Stimulated activated CD4-positive, alpha-beta T cell treated with anti-CD3 and anti-CD28 coated beads, Interleukin-2, amount 100 ng/mL, for 4 hours (primary cell): ENCODE data around the gene DVL3.

Experiments
- DNase-seq: peaks from one replicate; pipeline ENCODE4 v3.0.0-alpha.2; 2020; ENCODE audit warnings: low read depth

The DVL3 gene

DNA sequence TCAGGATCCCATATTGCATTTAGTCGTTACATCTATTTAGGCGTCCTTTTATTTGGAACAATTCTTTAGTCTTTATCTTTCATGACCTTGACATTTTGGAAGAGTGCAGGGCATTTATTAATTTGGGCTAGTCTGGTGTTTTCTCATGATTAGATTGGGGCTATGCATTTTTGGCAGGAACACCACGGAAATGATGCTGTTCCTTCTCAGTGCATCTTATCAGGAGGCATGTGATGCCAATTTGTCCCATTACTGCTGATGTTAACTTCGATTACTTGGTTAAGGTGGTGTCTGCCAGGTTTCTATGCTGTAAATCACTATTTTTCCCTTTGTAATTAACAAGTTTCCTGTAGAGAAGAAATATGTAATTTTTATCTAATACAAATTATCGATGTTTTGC, 56.1 kb downstream of the DVL3 start:
- DNase-seq, result no peak

DNA sequence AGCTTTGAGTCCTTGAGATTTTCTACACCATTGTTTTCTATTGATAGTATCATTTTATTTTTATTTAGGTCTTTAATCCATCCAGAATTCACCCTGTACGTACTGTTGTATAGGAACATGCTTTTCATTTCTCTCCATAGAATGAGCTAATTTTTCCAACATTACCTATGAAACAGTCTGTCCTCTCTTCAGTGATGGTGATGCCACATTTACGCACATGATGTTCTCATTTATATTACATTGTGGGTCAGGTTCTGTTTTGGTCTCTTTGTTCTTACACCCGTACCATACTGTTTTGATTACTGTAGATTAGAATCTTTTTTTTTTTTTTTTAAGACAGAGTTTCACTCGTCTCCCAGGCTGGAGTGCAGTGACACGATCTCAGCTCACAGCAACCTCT, 56.5 kb downstream of the DVL3 start:
- DNase-seq, result no peak

DNA sequence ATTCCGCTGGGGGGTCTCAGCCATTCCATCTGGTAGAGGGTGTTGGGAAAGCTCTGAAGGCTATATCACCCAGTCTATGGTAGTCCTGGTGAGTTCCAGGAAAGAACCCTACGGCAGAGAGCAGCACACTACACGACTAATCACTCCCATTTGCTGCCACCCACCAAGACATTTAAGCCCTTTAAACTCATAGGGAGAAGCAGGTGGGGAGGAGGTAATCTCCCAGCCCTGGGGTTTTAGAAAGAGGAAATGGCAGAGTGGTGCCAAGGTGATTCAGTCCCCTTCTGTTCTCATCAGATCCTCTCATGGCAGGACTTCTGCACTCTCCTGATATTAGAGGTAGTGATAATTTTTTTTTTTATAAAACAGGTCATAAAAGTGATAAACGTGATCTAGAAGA, 63.6 kb downstream of the DVL3 start:
- no peak for DNase-seq

DNA sequence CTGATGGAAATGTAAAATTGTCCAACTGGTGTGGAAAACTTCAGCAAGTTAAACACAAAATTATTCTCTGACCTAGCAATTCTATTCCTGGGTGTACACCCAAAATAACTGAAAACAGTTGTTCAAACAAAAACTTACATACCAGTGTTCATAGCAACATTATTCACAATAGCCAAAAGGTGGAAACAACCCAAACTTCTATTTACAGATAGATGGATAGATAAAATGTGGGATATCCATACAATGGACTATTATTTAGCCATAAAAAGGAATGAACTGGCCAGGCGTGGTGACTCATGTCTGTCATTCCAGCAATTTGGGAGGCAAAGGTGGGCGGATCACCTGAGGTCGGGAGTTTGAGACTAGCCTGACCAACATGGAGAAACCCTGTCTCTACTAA, 67.3 kb downstream of the DVL3 start:
- no peak for DNase-seq
